Measurements from ENCODE around the gene SPDYE2B. TPM values are rescaled to one million over a fixed set of nuclear protein-coding genes. Genes with fewer than 3 reads are reported as not detected.
"Not testable (repeated sequence)": the region's sequence is repeated elsewhere in the genome, so short reads cannot be mapped to it uniquely, and the experiment has no call there.

The SPDYE2B gene
- total RNA-seq, 1 donor from 2014 or later, result not detected

GRCh38 chr7:102667523-102667922, 17.4 kb downstream of the SPDYE2B start:
- H3K36me3 Mint-ChIP-seq (ENCODE audit: low read depth); H3K27me3 Mint-ChIP-seq (ENCODE audit: low read depth); H3K4me3 Mint-ChIP-seq (ENCODE audit: low read depth); intact Hi-C loops (cut with micrococcal nuclease); H3K9me3 Mint-ChIP-seq; DNase-seq (ENCODE audit: low spot score); H3K27ac Mint-ChIP-seq; H3K4me1 Mint-ChIP-seq (ENCODE audit: low read depth): not testable (repeated sequence)

GRCh38 chr7:102671166-102671955, 21.2 kb downstream of the SPDYE2B start, which contains the start of gene POLR2J2:
Gene POLR2J2 (minus strand): TSS chr7:102671663. CDS start chr7:102671601, 62 bp downstream.
- peak; percentile 35 for DNase-seq (ENCODE audit: low spot score)
- H3K27ac Mint-ChIP-seq; H3K9me3 Mint-ChIP-seq; H3K27me3 Mint-ChIP-seq (ENCODE audit: low read depth); H3K4me1 Mint-ChIP-seq (ENCODE audit: low read depth); intact Hi-C loops (cut with micrococcal nuclease); H3K36me3 Mint-ChIP-seq (ENCODE audit: low read depth): not testable (repeated sequence)
- peak within 1 kb of the TSS; percentile 45 for H3K4me3 Mint-ChIP-seq (ENCODE audit: low read depth)

GRCh38 chr7:102671956-102672307, 21.8 kb downstream of the SPDYE2B start:
- H3K27ac Mint-ChIP-seq; H3K9me3 Mint-ChIP-seq; H3K4me1 Mint-ChIP-seq (ENCODE audit: low read depth); H3K4me3 Mint-ChIP-seq (ENCODE audit: low read depth); intact Hi-C loops (cut with micrococcal nuclease); H3K36me3 Mint-ChIP-seq (ENCODE audit: low read depth); DNase-seq (ENCODE audit: low spot score); H3K27me3 Mint-ChIP-seq (ENCODE audit: low read depth): not testable (repeated sequence)

GRCh38 chr7:102673447-102674067, 23.4 kb downstream of the SPDYE2B start:
- H3K27ac Mint-ChIP-seq; H3K4me3 Mint-ChIP-seq (ENCODE audit: low read depth); intact Hi-C loops (cut with micrococcal nuclease); DNase-seq (ENCODE audit: low spot score); H3K9me3 Mint-ChIP-seq; H3K36me3 Mint-ChIP-seq (ENCODE audit: low read depth); H3K27me3 Mint-ChIP-seq (ENCODE audit: low read depth); H3K4me1 Mint-ChIP-seq (ENCODE audit: low read depth): not testable (repeated sequence)

- intact Hi-C loops (cut with micrococcal nuclease); H3K27me3 Mint-ChIP-seq (ENCODE audit: low read depth); H3K27ac Mint-ChIP-seq; DNase-seq (ENCODE audit: low spot score); H3K36me3 Mint-ChIP-seq (ENCODE audit: low read depth); H3K4me3 Mint-ChIP-seq (ENCODE audit: low read depth); H3K9me3 Mint-ChIP-seq; H3K4me1 Mint-ChIP-seq (ENCODE audit: low read depth): not testable (repeated sequence)
Measured at GRCh38 chr7:102675545-102675944, 25.4 kb downstream of the SPDYE2B start.

GRCh38 chr7:102680780-102681179, 30.7 kb downstream of the SPDYE2B start:
- H3K9me3 Mint-ChIP-seq, result not testable (repeated sequence)

GRCh38 chr7:102682560-102682959, 32.4 kb downstream of the SPDYE2B start:
- DNase-seq (ENCODE audit: low spot score); intact Hi-C loops (cut with micrococcal nuclease); H3K27ac Mint-ChIP-seq; H3K4me1 Mint-ChIP-seq (ENCODE audit: low read depth); H3K9me3 Mint-ChIP-seq; H3K27me3 Mint-ChIP-seq (ENCODE audit: low read depth); H3K4me3 Mint-ChIP-seq (ENCODE audit: low read depth); H3K36me3 Mint-ChIP-seq (ENCODE audit: low read depth): not testable (repeated sequence)

More at GRCh38 chr7:102680780-102681179, 30.7 kb downstream of the SPDYE2B start:
- H3K4me1 Mint-ChIP-seq (ENCODE audit: low read depth); H3K27me3 Mint-ChIP-seq (ENCODE audit: low read depth); H3K36me3 Mint-ChIP-seq (ENCODE audit: low read depth); H3K27ac Mint-ChIP-seq; intact Hi-C loops (cut with micrococcal nuclease); H3K4me3 Mint-ChIP-seq (ENCODE audit: low read depth); DNase-seq (ENCODE audit: low spot score): not testable (repeated sequence)

- DNase-seq (ENCODE audit: low spot score); intact Hi-C loops (cut with micrococcal nuclease); H3K9me3 Mint-ChIP-seq; H3K27me3 Mint-ChIP-seq (ENCODE audit: low read depth); H3K27ac Mint-ChIP-seq; H3K4me1 Mint-ChIP-seq (ENCODE audit: low read depth); H3K36me3 Mint-ChIP-seq (ENCODE audit: low read depth); H3K4me3 Mint-ChIP-seq (ENCODE audit: low read depth): not testable (repeated sequence)
Measured at GRCh38 chr7:102688299-102689036, 38.3 kb downstream of the SPDYE2B start.

- H3K4me1 Mint-ChIP-seq (ENCODE audit: low read depth); H3K4me3 Mint-ChIP-seq (ENCODE audit: low read depth); DNase-seq (ENCODE audit: low spot score); H3K27ac Mint-ChIP-seq; H3K9me3 Mint-ChIP-seq; H3K36me3 Mint-ChIP-seq (ENCODE audit: low read depth); intact Hi-C loops (cut with micrococcal nuclease); H3K27me3 Mint-ChIP-seq (ENCODE audit: low read depth): not testable (repeated sequence)
Measured at GRCh38 chr7:102689436-102690282, 39.5 kb downstream of the SPDYE2B start.

GRCh38 chr7:102690602-102691001, 40.5 kb downstream of the SPDYE2B start:
- intact Hi-C loops (cut with micrococcal nuclease); H3K27ac Mint-ChIP-seq; H3K9me3 Mint-ChIP-seq; H3K4me3 Mint-ChIP-seq (ENCODE audit: low read depth); H3K27me3 Mint-ChIP-seq (ENCODE audit: low read depth); DNase-seq (ENCODE audit: low spot score); H3K4me1 Mint-ChIP-seq (ENCODE audit: low read depth); H3K36me3 Mint-ChIP-seq (ENCODE audit: low read depth): not testable (repeated sequence)

- H3K27me3 Mint-ChIP-seq (ENCODE audit: low read depth); H3K4me1 Mint-ChIP-seq (ENCODE audit: low read depth); H3K27ac Mint-ChIP-seq; DNase-seq (ENCODE audit: low spot score); H3K36me3 Mint-ChIP-seq (ENCODE audit: low read depth); H3K4me3 Mint-ChIP-seq (ENCODE audit: low read depth); H3K9me3 Mint-ChIP-seq; intact Hi-C loops (cut with micrococcal nuclease): not testable (repeated sequence)
Measured at GRCh38 chr7:102694008-102694407, 43.9 kb downstream of the SPDYE2B start.

- H3K27me3 Mint-ChIP-seq (ENCODE audit: low read depth); H3K4me3 Mint-ChIP-seq (ENCODE audit: low read depth); H3K27ac Mint-ChIP-seq; intact Hi-C loops (cut with micrococcal nuclease); H3K4me1 Mint-ChIP-seq (ENCODE audit: low read depth); H3K9me3 Mint-ChIP-seq; DNase-seq (ENCODE audit: low spot score); H3K36me3 Mint-ChIP-seq (ENCODE audit: low read depth): not testable (repeated sequence)
Measured at GRCh38 chr7:102695033-102695552, 45.0 kb downstream of the SPDYE2B start.

Measured in activated T-helper 2 cell treated with anti-CD3 and anti-CD28 coated beads, Interferon-gamma antibody, Interleukin-2, Interleukin-4, amounts not matched to agents 10 μg/mL and 5 μg/mL and 100 μg/mL, durations not matched to agents 14 hours and 24 hours and 36 hours (primary cell).